ENCODE data around the gene PUSL1. TPM values are rescaled to one million over a fixed set of nuclear protein-coding genes. Genes with fewer than 3 reads are reported as not detected.

The PUSL1 gene
- total RNA-seq, 2 experiments from 2014 or later, result 31.3 to 57.1 TPM

DNA sequence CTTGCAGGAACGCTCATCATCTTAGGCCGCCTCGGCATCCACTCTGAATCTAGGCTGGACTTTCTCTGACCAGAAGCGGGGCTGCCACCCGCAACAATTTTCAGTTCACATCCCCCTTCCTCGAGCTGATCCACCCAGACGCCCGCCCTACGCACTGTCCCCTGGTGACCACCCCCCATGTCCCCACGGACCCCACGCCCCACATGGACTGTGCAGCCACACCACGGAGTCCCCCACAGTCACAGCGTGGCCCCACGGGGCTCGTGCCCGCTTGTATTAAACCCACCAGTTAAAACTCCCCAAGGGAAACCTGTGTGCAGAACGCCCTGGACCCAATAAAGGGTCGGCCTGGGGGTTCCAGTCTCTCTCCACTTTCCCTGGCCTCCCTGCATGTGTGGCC, 48.9 kb upstream of the PUSL1 start:
- CTCF ChIA-PET (ENCODE audit: unreplicated experiment), result no interaction called here
- H3K4me1 ChIP-seq (ENCODE audit: insufficient read depth, low read length, poor library complexity, severe bottlenecking), result no peaks in the 10 kb centered on the region
- intact Hi-C loops (cut with micrococcal nuclease; ENCODE audit: unreplicated experiment), result no loop called here
- no peaks in the 10 kb centered on the region for H3K9me2 ChIP-seq (ENCODE audit: insufficient read depth, low read length)
- H3K36me3 ChIP-seq (ENCODE audit: insufficient read depth, low read length), result peaks cover 83% of the 10 kb centered on the region
- H3K27ac ChIP-seq (ENCODE audit: low read depth, low read length, poor library complexity, severe bottlenecking), result no peak overlapping the region
- TF ChIP-seq EZH2phosphoT487 (IDR thresholded peaks at IDR 0.05; ENCODE audit: borderline replicate concordance, low read depth, low read length), result no peak
- TF ChIP-seq, protein P1, sequence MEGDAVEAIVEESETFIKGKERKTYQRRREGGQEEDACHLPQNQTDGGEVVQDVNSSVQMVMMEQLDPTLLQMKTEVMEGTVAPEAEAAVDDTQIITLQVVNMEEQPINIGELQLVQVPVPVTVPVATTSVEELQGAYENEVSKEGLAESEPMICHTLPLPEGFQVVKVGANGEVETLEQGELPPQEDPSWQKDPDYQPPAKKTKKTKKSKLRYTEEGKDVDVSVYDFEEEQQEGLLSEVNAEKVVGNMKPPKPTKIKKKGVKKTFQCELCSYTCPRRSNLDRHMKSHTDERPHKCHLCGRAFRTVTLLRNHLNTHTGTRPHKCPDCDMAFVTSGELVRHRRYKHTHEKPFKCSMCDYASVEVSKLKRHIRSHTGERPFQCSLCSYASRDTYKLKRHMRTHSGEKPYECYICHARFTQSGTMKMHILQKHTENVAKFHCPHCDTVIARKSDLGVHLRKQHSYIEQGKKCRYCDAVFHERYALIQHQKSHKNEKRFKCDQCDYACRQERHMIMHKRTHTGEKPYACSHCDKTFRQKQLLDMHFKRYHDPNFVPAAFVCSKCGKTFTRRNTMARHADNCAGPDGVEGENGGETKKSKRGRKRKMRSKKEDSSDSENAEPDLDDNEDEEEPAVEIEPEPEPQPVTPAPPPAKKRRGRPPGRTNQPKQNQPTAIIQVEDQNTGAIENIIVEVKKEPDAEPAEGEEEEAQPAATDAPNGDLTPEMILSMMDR (conservative IDR thresholded peaks at IDR 0.05; ENCODE audit: low read length), result no peak
- no TSS peak for BruUV-seq (replicated peaks)
- no peaks in the 10 kb centered on the region for H4K20me1 ChIP-seq (ENCODE audit: insufficient read depth, low read length)
- H2AFZ ChIP-seq (ENCODE audit: low read length), result no peak overlapping the region
- H3K4me2 ChIP-seq (ENCODE audit: low read length), result no peak overlapping the region
- no peak overlapping the region for H3K4me3 ChIP-seq (ENCODE audit: low read depth, low read length, poor library complexity, severe bottlenecking)
- H3K9me3 ChIP-seq (ENCODE audit: low read length), result no peaks in the 10 kb centered on the region
- DNase-seq (ENCODE audit: low spot score), result no peak
- H3K79me2 ChIP-seq (ENCODE audit: insufficient read depth, low read depth, low read length), result no peaks in the 10 kb centered on the region
- POLR2A ChIA-PET, result no interaction called here

DNA sequence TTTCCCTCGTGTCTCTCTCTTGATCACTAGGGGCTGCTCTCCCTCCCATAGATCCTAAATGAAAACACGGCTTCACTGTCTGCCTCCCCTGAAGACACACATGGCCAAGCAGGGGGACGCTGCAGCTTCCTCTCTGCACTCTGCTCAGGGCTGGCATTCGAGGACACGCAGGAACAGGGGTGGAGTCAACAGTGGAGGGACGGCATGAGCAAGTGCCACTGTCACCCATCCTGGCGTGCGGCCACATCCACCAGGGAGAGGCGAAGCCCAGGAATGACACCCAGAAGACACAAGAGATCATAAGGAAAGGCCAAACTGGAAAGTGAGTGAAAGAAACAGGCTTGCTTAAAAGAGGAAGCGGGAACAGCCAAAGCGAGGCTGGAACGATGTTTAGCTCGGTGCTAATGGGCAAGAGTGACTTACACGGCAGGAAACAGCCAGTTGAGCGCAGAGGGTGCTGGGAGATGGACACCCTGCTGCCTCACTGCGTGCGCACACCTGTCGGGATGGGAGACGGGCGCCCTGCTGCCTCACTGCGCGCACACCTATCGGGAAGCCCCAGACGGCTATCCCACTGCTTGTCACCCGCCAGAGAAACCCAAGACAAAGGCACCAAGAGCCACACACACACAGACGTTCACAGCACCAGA, 48.3 kb upstream of the PUSL1 start:
- Histone ChIP-seq H3K9me2 (ENCODE audit: insufficient read depth, low read length) (no peaks in the 10 kb centered on the region), H4K20me1 (ENCODE audit: insufficient read depth, low read length) (no peaks in the 10 kb centered on the region), H3K4me2 (ENCODE audit: low read length) (no peak overlapping the region), H3K4me3 (ENCODE audit: low read depth, low read length, poor library complexity, severe bottlenecking) (no peak overlapping the region), H3K36me3 (ENCODE audit: insufficient read depth, low read length) (peaks cover 83% of the 10 kb centered on the region), H3K27ac (ENCODE audit: low read depth, low read length, poor library complexity, severe bottlenecking) (no peak overlapping the region), H3K9me3 (ENCODE audit: low read length) (no peaks in the 10 kb centered on the region), H3K79me2 (ENCODE audit: insufficient read depth, low read depth, low read length) (no peaks in the 10 kb centered on the region), H2AFZ (ENCODE audit: low read length) (no peak overlapping the region), H3K4me1 (ENCODE audit: insufficient read depth, low read length, poor library complexity, severe bottlenecking) (no peaks in the 10 kb centered on the region)
- POLR2A ChIA-PET, result no interaction called here
- CTCF ChIA-PET (ENCODE audit: unreplicated experiment), result no interaction called here
- intact Hi-C loops (cut with micrococcal nuclease; ENCODE audit: unreplicated experiment), result no loop called here
- no TSS peak for BruUV-seq (replicated peaks)
- TF ChIP-seq, protein P1 (conservative IDR thresholded peaks at IDR 0.05; ENCODE audit: low read length), result no peak
- no peak for TF ChIP-seq EZH2phosphoT487 (IDR thresholded peaks at IDR 0.05; ENCODE audit: borderline replicate concordance, low read depth, low read length)
- no peak for DNase-seq (ENCODE audit: low spot score)

DNA sequence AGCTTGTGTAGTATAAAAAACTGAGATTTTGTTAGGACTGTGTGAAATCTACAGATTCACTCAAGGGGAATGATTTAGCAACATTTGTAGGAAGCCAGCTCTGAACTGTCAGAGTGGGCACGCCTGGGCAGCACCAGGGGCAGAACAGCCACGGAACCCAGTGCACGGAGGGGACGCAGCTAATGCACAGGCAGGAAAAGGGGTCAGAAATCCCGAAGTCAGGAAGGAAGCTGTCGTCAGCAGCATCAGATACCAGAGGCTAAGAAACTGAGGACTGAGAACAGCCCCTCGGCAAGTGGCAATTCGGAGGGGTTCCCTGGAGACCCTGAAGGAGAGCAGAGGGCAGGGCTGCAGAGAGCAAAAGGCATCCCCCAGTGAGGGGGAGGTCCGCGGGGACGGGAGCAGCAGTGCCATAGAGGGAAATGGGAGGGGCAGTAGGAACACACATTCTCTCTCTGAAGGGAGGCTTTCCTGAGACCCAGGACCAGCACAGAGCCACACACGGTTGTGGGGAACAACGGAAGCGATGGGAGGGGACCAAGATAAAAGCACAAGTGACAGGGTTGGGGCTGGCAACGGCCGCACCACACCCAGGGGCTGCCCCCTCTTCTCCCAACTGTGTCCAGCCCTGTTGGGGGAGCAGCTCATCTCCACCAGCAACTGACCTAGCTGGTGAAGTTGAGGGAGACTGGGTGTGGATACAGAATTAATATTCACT, 47.4 kb upstream of the PUSL1 start:
- no peaks in the 10 kb centered on the region for H3K79me2 ChIP-seq (ENCODE audit: insufficient read depth, low read depth, low read length)
- H4K20me1 ChIP-seq (ENCODE audit: insufficient read depth, low read length), result no peaks in the 10 kb centered on the region
- no peaks in the 10 kb centered on the region for H3K4me1 ChIP-seq (ENCODE audit: insufficient read depth, low read length, poor library complexity, severe bottlenecking)
- CTCF ChIA-PET (ENCODE audit: unreplicated experiment), result no interaction called here
- no peak for TF ChIP-seq EZH2phosphoT487 (IDR thresholded peaks at IDR 0.05; ENCODE audit: borderline replicate concordance, low read depth, low read length)
- TF ChIP-seq, protein P1 (conservative IDR thresholded peaks at IDR 0.05; ENCODE audit: low read length), result no peak
- intact Hi-C loops (cut with micrococcal nuclease; ENCODE audit: unreplicated experiment), result no loop called here
- H3K27ac ChIP-seq (ENCODE audit: low read depth, low read length, poor library complexity, severe bottlenecking), result no peak overlapping the region
- H2AFZ ChIP-seq (ENCODE audit: low read length), result no peak overlapping the region
- no peak overlapping the region for H3K4me3 ChIP-seq (ENCODE audit: low read depth, low read length, poor library complexity, severe bottlenecking)
- H3K9me2 ChIP-seq (ENCODE audit: insufficient read depth, low read length), result no peaks in the 10 kb centered on the region
- POLR2A ChIA-PET, result interaction anchor here (0.7 to 0.8 kb wide), 2 partner anchors 12 to 145 kb away, joined by 3 read pairs; partner anchors contain the start of genes C1orf159 and UBE2J2
- H3K4me2 ChIP-seq (ENCODE audit: low read length), result no peak overlapping the region
- no TSS peak for BruUV-seq (replicated peaks)
- H3K9me3 ChIP-seq (ENCODE audit: low read length), result no peaks in the 10 kb centered on the region
- H3K36me3 ChIP-seq (ENCODE audit: insufficient read depth, low read length), result peaks cover 83% of the 10 kb centered on the region
- no peak for DNase-seq (ENCODE audit: low spot score)
